PC-9 (cell line): ENCODE data around the gene STAG2. TPM values are rescaled to one million over a fixed set of nuclear protein-coding genes. Genes with fewer than 3 reads are reported as not detected.

ENCODE experiments used
- Bru-seq: library from RNA; stranded (reverse); fragments of 400-500 nt; gene quantifications from one replicate; lab custom pipeline; 2021; lab: Mats Ljungman, UMichigan
- BruChase-seq, 2 experiments: library from RNA; stranded (reverse); fragments of 400-500 nt; gene quantifications; one replicate each; lab custom pipeline; 2021; lab: Mats Ljungman, UMichigan
- BruUV-seq: library from RNA; stranded (reverse); fragments of 400-500 nt; replicated peaks from 2 replicates; lab custom pipeline; 2021; lab: Mats Ljungman, UMichigan
- CTCF ChIA-PET: fragments of 300-600 bp; sonication (Branson Sonifier 250); formaldehyde crosslinking; loops from one replicate; lab custom pipeline; 2022; ENCODE audit warnings: antibody characterized with exemption; lab: Charles Lee
- POLR2A ChIA-PET: fragments of 300-600 bp; sonication (Branson Sonifier 250); formaldehyde crosslinking; loops from one replicate; lab custom pipeline; 2022; ENCODE audit warnings: antibody characterized with exemption; ENCODE audit not compliant: unreplicated experiment; lab: Charles Lee
- DNase-seq, 2 experiments: peaks; one replicate each; pipeline versions ENCODE4 v3.0.0 to v3.0.0-alpha.2; 2015 to 2022; ENCODE audit warnings: mixed read lengths in 1 of 2
- H2AFZ ChIP-seq: fragments of 200-600 bp; sonication (generic); 2 replicates; pipeline ENCODE4 v1.8.1; 2017; ENCODE audit warnings: antibody characterized with exemption
- H3F3A ChIP-seq: fragments of 200-600 bp; sonication (generic); 2 replicates; pipeline ENCODE4 v1.8.1; 2017; ENCODE audit warnings: antibody characterized with exemption, mild to moderate bottlenecking, low read depth; ENCODE audit not compliant: insufficient read depth
- H3K27ac ChIP-seq: fragments of 200-600 bp; sonication (generic); 2 replicates; pipeline ENCODE4 v1.6.1; 2016; ENCODE audit warnings: mixed run types
- H3K27me3 ChIP-seq: fragments of 200-600 bp; sonication (generic); 2 replicates; pipeline ENCODE4 v1.6.1; 2016; ENCODE audit warnings: low read depth, mixed run types; ENCODE audit not compliant: insufficient read depth
- H3K36me3 ChIP-seq: fragments of 200-600 bp; sonication (generic); 2 replicates; pipeline ENCODE4 v1.6.1; 2016; ENCODE audit warnings: low read depth, mixed run types
- H3K4me1 ChIP-seq: fragments of 200-600 bp; sonication (generic); replicated peaks from 2 replicates; pipeline ENCODE4 v1.6.1; 2016; ENCODE audit warnings: mixed run types; ENCODE audit not compliant: insufficient read depth
- H3K4me2 ChIP-seq: fragments of 200-600 bp; sonication (generic); 2 replicates; pipeline ENCODE4 v1.6.1; 2017; ENCODE audit warnings: mixed run types
- H3K4me3 ChIP-seq: fragments of 200-600 bp; sonication (generic); 2 replicates; pipeline ENCODE4 v1.6.1; 2016; ENCODE audit warnings: mixed run types
- H3K79me2 ChIP-seq: fragments of 200-600 bp; sonication (generic); 2 replicates; pipeline ENCODE4 v1.6.1; 2017; ENCODE audit warnings: low read depth, mixed run types
- H3K9me2 ChIP-seq: fragments of 200-600 bp; sonication (generic); 2 replicates; pipeline ENCODE4 v1.8.1; 2017; ENCODE audit warnings: mild to moderate bottlenecking; ENCODE audit not compliant: insufficient read depth
- H3K9me3 ChIP-seq: fragments of 200-600 bp; sonication (generic); 2 replicates; pipeline ENCODE4 v1.8.1; 2016; ENCODE audit warnings: low read depth; ENCODE audit not compliant: insufficient read depth
- H4K20me1 ChIP-seq: fragments of 200-600 bp; sonication (generic); 2 replicates; pipeline ENCODE4 v1.8.1; 2017; ENCODE audit not compliant: insufficient read depth
- EZH2 ChIP-seq: fragments of 200-600 bp; sonication (generic); IDR thresholded peaks from 2 replicates; pipeline ENCODE4 v1.8.0; 2017; ENCODE audit warnings: antibody characterized with exemption, low read depth
- intact Hi-C: fragments of 100-400 bp; cut with micrococcal nuclease; formaldehyde crosslinking; loops from one replicate; pipeline ENCODE4 v1.10.0; 2022; ENCODE audit not compliant: unreplicated experiment
- long read RNA-seq: library from polyadenylated mRNA; stranded (forward); transcript quantifications from one replicate; pipeline ENCODE4 v2.0.0, GENCODE V29; 2022
- total RNA-seq: library from RNA; stranded (reverse); gene quantifications from 2 replicates; pipeline ENCODE4 v1.2.3, GENCODE V29; 2021
- TF ChIP-seq, protein P1 (sequence below): fragments of 200-600 bp; sonication (generic); conservative IDR thresholded peaks from 2 replicates; pipeline ENCODE4 v1.6.1; 2017; ENCODE audit warnings: mixed run types, antibody characterized with exemption, mild to moderate bottlenecking, moderate library complexity

The STAG2 gene
- total RNA-seq, result 102 and 108 TPM in 2 replicates
- percentile 94 among the genes with signal in this experiment for Bru-seq, nascent RNA
- BruChase-seq, experiment 1, labeled RNA remaining after a 2-hour chase, result percentile 88 among the genes with signal in this experiment
- percentile 91 among the genes with signal in this experiment for BruChase-seq, experiment 2, labeled RNA remaining after a 6-hour chase
- long read RNA-seq, full-length matches to known transcripts, result 8 of 42 reads
- long read RNA-seq, partial matches to known transcripts, result 9 of 42 reads
- long read RNA-seq, other reads (novel, unspliced or antisense), result 25 of 42 reads

- no TSS peak for BruUV-seq
Observed at GRCh38 chrX:123961268-123962005, at the start of gene STAG2. Gene STAG2, plus strand, starts transcription at chrX:123961706. Its CDS starts 60,922 bp downstream, at chrX:124022628.

GRCh38 chrX:123917069-123917468 lies 44.4 kb upstream of the STAG2 start:
- Histone ChIP-seq H3K9me3 (no peaks in the 10 kb centered on the region), H3K27ac (peak overlapping the region; percentile 84; the same call in 1 of the 2 replicates), H4K20me1 (no peaks in the 10 kb centered on the region), H3K4me3 (no peak overlapping the region), H3K79me2 (no peaks in the 10 kb centered on the region), H3K4me1 (peaks cover 38% of the 10 kb centered on the region), H2AFZ (peak overlapping the region; percentile 26; the same call in 1 of the 2 replicates), H3F3A (peaks cover 25% of the 10 kb centered on the region), H3K4me2 (no peak overlapping the region), H3K27me3 (no peaks in the 10 kb centered on the region), H3K9me2 (no peaks in the 10 kb centered on the region), H3K36me3 (no peaks in the 10 kb centered on the region)
- ChIA-PET POLR2A (no interaction called here), CTCF (no interaction called here)
- no peak for TF ChIP-seq EZH2
- TF ChIP-seq, protein P1, sequence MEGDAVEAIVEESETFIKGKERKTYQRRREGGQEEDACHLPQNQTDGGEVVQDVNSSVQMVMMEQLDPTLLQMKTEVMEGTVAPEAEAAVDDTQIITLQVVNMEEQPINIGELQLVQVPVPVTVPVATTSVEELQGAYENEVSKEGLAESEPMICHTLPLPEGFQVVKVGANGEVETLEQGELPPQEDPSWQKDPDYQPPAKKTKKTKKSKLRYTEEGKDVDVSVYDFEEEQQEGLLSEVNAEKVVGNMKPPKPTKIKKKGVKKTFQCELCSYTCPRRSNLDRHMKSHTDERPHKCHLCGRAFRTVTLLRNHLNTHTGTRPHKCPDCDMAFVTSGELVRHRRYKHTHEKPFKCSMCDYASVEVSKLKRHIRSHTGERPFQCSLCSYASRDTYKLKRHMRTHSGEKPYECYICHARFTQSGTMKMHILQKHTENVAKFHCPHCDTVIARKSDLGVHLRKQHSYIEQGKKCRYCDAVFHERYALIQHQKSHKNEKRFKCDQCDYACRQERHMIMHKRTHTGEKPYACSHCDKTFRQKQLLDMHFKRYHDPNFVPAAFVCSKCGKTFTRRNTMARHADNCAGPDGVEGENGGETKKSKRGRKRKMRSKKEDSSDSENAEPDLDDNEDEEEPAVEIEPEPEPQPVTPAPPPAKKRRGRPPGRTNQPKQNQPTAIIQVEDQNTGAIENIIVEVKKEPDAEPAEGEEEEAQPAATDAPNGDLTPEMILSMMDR, result no peak
- intact Hi-C loops, result no loop called here
- DNase-seq, result no peak
- no TSS peak for BruUV-seq

More at GRCh38 chrX:123961268-123962005, at the start of gene STAG2:
- H3K9me3 ChIP-seq, result no peaks in the 10 kb centered on the region
- no peaks in the 10 kb centered on the region for H3K9me2 ChIP-seq
- H3K4me1 ChIP-seq, result peaks cover 33% of the 10 kb centered on the region
- peak within 1 kb of the TSS; percentile 88 for H3K4me2 ChIP-seq
- H2AFZ ChIP-seq, result peak within 1 kb of the TSS; percentile 90
- H3K36me3 ChIP-seq, result no peaks in the 10 kb centered on the region
- CTCF ChIA-PET, result interaction anchor here (0.6 to 0.7 kb wide), 2 partner anchors 230 to 724 kb away, joined by 6 to 12 read pairs; no protein-coding TSS in a partner anchor
- peaks cover 56% of the 10 kb centered on the region for H3K79me2 ChIP-seq
- DNase-seq, result peak; percentile 69 to 72
- peaks cover 26% of the 10 kb centered on the region for H4K20me1 ChIP-seq
- TF ChIP-seq, protein P1, result no peak
- no peak for TF ChIP-seq EZH2
- H3K4me3 ChIP-seq, result peak within 1 kb of the TSS; percentile 79
- peaks cover 16% of the 10 kb centered on the region; the same call in 1 of the 2 replicates for H3F3A ChIP-seq
- POLR2A ChIA-PET, result no interaction called here
- H3K27ac ChIP-seq, result peak within 1 kb of the TSS; percentile 95
- H3K27me3 ChIP-seq, result no peaks in the 10 kb centered on the region
- intact Hi-C loops, result loop anchor here (2.0 to 10.0 kb wide), 7 partner anchors 56 to 443 kb away; no protein-coding TSS in a partner anchor

DNA sequence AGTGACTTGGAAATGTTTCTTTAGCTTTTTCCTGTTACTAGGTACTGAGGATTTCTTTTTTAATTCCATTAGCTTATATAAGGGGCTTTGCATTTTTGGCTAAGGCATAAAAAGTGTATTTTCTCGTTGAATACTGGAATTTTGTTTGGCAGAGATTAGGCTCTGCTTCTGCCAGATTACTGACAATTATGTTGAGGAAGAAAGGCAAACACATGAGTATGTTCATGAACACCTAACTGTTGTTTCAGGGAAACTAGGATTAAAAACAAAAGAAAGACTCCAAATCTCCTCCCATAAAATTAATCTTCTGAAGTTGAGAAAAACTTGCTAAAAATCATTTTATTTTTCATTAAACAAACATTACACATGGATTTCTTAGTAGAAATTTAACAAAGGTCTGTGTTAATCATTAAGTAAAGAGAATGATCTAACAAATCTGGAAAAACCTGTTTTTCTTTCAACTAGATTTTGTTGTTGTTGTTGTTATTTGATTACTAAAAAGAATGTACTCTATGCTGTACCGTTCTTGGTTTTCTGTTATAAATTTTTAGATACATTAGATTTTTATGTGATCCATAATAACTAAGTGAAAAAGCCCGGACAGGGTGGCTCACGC lies 43.3 kb upstream of the STAG2 start:
- Histone ChIP-seq H4K20me1 (no peaks in the 10 kb centered on the region), H3K27me3 (no peaks in the 10 kb centered on the region), H3K27ac (peak overlapping the region; percentile 84), H2AFZ (peak overlapping the region; percentile 34; the same call in 1 of the 2 replicates), H3K9me3 (no peaks in the 10 kb centered on the region), H3K79me2 (no peaks in the 10 kb centered on the region), H3K36me3 (no peaks in the 10 kb centered on the region), H3K4me3 (peak overlapping the region; percentile 29), H3K4me1 (peaks cover 38% of the 10 kb centered on the region), H3F3A (peaks cover 25% of the 10 kb centered on the region), H3K9me2 (no peaks in the 10 kb centered on the region), H3K4me2 (peak overlapping the region; percentile 71)
- CTCF ChIA-PET, result interaction anchor here (0.6 kb wide), 1 partner anchor 53 kb away, joined by 19 read pairs; no protein-coding TSS in a partner anchor
- DNase-seq, result peak in 1 of 2 experiments; percentile 72
- no peak for TF ChIP-seq EZH2
- TF ChIP-seq, protein P1, result no peak
- intact Hi-C loops, result no loop called here
- POLR2A ChIA-PET, result interaction anchor here (0.6 kb wide), 1 partner anchor 154 kb away, joined by 4 read pairs; no protein-coding TSS in a partner anchor
- no TSS peak for BruUV-seq
